GM18858 (cell line): ENCODE results near the gene RNF152.
A peak's percentile ranks its signal among the peaks of the same experiment; 100 is the strongest.

Experiments used
- ATAC-seq: cut with Tn5 transposase; IDR thresholded peaks from one replicate; pipeline ENCODE4 v1.9.1; 2021; ENCODE audit not compliant: unreplicated experiment

The RNF152 gene

DNA sequence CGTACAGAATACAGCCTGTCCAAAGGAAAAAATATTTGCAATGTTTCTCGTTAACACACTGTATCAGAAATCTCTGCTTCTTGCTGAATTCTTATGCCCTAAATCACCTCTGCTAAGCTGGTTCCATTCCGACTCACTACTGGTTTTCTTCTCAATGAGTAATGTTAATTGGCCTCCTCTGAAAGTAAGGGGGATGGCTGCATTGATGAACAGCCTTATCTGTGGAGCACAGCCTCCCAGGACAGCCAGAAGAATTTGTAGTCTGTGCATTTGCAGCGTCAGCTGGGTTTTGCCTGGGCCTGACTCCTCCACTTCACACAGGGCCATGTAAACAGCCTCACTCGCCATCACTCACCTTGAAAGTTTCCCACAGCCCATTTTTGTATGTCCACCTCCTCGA lies 127.7 kb downstream of the RNF152 start:
- no peak for ATAC-seq

DNA sequence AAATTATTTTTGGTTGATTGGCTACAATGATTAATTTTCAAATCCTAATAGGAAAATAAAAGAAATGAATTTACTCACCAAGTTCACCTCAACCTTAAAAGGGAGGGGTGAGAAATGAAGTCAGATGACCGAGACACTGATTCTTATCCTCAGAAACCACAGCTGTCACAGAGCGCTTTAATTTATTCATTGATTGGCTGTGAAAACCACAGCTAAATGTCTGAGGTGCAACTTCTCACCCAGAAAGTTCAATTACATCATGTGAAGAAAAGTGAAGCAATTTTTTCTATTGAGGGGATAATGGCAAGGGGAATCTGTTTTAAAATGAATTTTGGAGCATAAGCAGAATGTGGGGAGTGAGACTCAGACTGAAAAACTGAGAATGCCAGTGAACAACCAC lies 128.4 kb downstream of the RNF152 start:
- peak; percentile 72 for ATAC-seq

DNA sequence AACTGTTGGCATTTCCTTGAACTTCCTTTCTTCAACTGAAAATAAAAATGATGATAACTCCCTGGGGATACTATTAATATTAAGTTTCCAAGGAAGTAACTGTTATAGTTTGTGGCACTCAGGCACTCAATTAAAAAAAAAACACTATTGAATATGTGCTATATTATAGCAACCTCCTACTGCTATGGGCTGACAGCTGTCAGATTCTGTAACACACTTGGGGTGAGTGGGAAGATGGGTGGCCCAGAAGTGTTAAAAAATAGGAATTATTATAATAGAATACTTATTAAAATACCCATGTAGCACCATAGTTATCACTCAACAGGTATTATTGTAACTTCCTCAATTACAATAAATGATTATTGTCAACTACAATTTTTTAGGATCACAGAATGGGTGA lies 130.9 kb downstream of the RNF152 start:
- ATAC-seq, result no peak
